ENCODE measurements around the gene TEX22. TPM values are rescaled to one million over a fixed set of nuclear protein-coding genes. Genes with fewer than 3 reads are reported as not detected.

TEX22 gene
- total RNA-seq, 4 donors from 2014 or later: 0.41 TPM; not detected in 3

DNA sequence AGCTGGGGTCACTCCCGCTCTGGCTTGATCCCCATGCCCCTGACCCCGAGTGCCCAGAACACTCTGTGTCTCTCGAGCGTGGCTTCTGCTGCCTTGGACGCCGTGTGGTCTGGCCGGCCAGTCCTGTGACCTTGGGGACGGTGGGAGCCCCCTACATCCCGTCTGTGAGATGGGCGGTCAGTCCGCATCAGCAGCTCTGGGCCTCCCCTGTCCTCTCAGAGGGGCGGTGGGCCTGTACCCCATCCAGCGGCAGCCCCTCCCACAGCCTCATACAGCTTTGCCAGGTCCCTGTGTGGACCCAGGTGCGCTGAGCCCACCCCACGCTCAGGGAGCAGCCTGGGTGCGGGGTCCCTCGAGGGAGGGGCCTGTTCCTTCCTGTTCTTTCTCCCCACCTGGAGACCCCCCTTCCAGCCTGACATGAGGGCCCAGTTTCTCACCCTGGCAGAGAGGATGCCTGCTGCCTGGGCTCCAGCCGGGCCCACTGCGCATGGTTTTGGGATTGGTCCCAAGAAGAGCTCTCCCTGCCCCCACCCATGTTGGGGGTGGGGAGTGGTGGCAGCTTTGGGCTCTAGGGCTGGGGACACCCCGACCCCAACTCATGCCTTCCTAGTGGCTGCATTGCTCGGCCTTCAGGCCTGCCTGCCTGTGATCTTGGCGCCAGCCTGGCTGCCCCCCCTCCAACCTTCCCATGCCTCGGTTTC, 22.8 kb downstream of the TEX22 start:
- Histone ChIP-seq H3K27ac (peak overlapping the region; percentile 63 to 78 (median 72)), H3K4me1 (peaks cover 23 to 39% (median 32%) of the 10 kb centered on the region in 4 donors), H3K36me3 (no peaks in the 10 kb centered on the region), H3K27me3 (no peaks in the 10 kb centered on the region), H3K9me3 (no peaks in the 10 kb centered on the region), H3K4me3 (peak overlapping the region; percentile 48 to 82 (median 69))
- TF ChIP-seq POLR2AphosphoS5 (IDR thresholded peaks at IDR 0.05) (no peak), CTCF (IDR thresholded peaks at IDR 0.05) (no peak), EP300 (IDR thresholded peaks at IDR 0.05; ENCODE audit: low read depth) (no peak), POLR2A (IDR thresholded peaks at IDR 0.05) (no peak)
- WGBS, 2 donors (ENCODE audit: low coverage in 1 of 2): 48% methylated on average over 17 of the region's 23 CpGs; no CpG with 5 or more reads in 1 of the 2 donors
- in situ Hi-C loops (cut with MboI; ENCODE audit: low pct_ligation_motif_present in 1 of 4, low pct_unique_long_range_greater_than_20kb in 1 of 4, low sequenced_read_pairs in 3 of 4): no loop called here
- intact Hi-C loops (cut with DNase I; ENCODE audit: low total_unique reads): no loop called here
- DNase-seq: no peak

GRCh38 chr14:105421723-105422615, 23.6 kb downstream of the TEX22 start:
- TF ChIP-seq EP300 (IDR thresholded peaks at IDR 0.05; ENCODE audit: low read depth) (no peak), POLR2AphosphoS5 (IDR thresholded peaks at IDR 0.05) (no peak), POLR2A (IDR thresholded peaks at IDR 0.05) (no peak), CTCF (IDR thresholded peaks at IDR 0.05) (no peak)
- H3K4me1 ChIP-seq: peaks cover 23 to 39% (median 32%) of the 10 kb centered on the region in 4 donors
- 59% methylated on average over 32 of the region's 32 CpGs; no CpG with 5 or more reads in 1 of the 2 donors for WGBS, 2 donors (ENCODE audit: low coverage in 1 of 2)
- no peak overlapping the region for H3K4me3 ChIP-seq
- peak overlapping the region in 3 of 4 donors; percentile 63 to 78 (median 75) for H3K27ac ChIP-seq
- in situ Hi-C loops (cut with MboI; ENCODE audit: low pct_ligation_motif_present in 1 of 4, low pct_unique_long_range_greater_than_20kb in 1 of 4, low sequenced_read_pairs in 3 of 4): no loop called here
- H3K36me3 ChIP-seq: no peaks in the 10 kb centered on the region
- H3K9me3 ChIP-seq: no peaks in the 10 kb centered on the region
- H3K27me3 ChIP-seq: no peaks in the 10 kb centered on the region
- no peak for DNase-seq
- intact Hi-C loops (cut with DNase I; ENCODE audit: low total_unique reads): no loop called here

GRCh38 chr14:105422695-105423487, 24.6 kb downstream of the TEX22 start:
- H3K4me3 ChIP-seq: no peak overlapping the region
- DNase-seq: no peak
- in situ Hi-C loops (cut with MboI; ENCODE audit: low pct_ligation_motif_present in 1 of 4, low pct_unique_long_range_greater_than_20kb in 1 of 4, low sequenced_read_pairs in 3 of 4): no loop called here
- no peaks in the 10 kb centered on the region for H3K27me3 ChIP-seq
- intact Hi-C loops (cut with DNase I; ENCODE audit: low total_unique reads): no loop called here
- no peaks in the 10 kb centered on the region for H3K36me3 ChIP-seq
- TF ChIP-seq EP300 (IDR thresholded peaks at IDR 0.05; ENCODE audit: low read depth) (no peak), POLR2AphosphoS5 (IDR thresholded peaks at IDR 0.05) (no peak), CTCF (IDR thresholded peaks at IDR 0.05) (no peak), POLR2A (IDR thresholded peaks at IDR 0.05) (no peak)
- WGBS, 2 donors (ENCODE audit: low coverage in 1 of 2): 85 to 95% methylated on average over 4 to 21 of the region's 21 CpGs
- no peaks in the 10 kb centered on the region for H3K9me3 ChIP-seq
- H3K4me1 ChIP-seq: peaks cover 23 to 36% (median 31%) of the 10 kb centered on the region in 4 donors
- no peak overlapping the region for H3K27ac ChIP-seq
